Tibial nerve (tissue), 3 donors: ENCODE results near the gene CINP.

Experiments
- EP300 ChIP-seq, 2 donors: sonication (generic); formaldehyde crosslinking; IDR thresholded peaks; one replicate each; pipeline ENCODE4 v1.6.1; 2017; ENCODE audit warnings: antibody characterized with exemption in 2 of 2, mild to moderate bottlenecking in 1 of 2
- POLR2A ChIP-seq, 2 donors: fragments of 450-650 bp; IDR thresholded peaks; one replicate each; pipeline ENCODE4 v1.6.1; 2017; ENCODE audit warnings: antibody characterized with exemption in 2 of 2, mild to moderate bottlenecking in 2 of 2, moderate library complexity in 2 of 2

- TF ChIP-seq EP300 (IDR thresholded peaks at IDR 0.05) (no peak), POLR2A (IDR thresholded peaks at IDR 0.05) (no peak)
These were observed 59.0 kb downstream of the CINP start for GRCh38 chr14:102303664-102304063.
